Stimulated activated CD8-positive, alpha-beta memory T cell treated with anti-CD3 and anti-CD28 coated beads, Interleukin-12 subunit alpha, Interleukin-12 subunit beta, amount 100 ng/mL, for 4 hours (primary cell): ENCODE measurements around the gene SLC8A2.
"Not testable (repeated sequence)": the region's sequence is repeated elsewhere in the genome, so short reads cannot be mapped to it uniquely, and the experiment has no call there.

Experiments
- DNase-seq: peaks from one replicate; pipeline ENCODE4 v3.0.0-alpha.2; 2020; ENCODE audit warnings: low read depth

SLC8A2 gene

DNA sequence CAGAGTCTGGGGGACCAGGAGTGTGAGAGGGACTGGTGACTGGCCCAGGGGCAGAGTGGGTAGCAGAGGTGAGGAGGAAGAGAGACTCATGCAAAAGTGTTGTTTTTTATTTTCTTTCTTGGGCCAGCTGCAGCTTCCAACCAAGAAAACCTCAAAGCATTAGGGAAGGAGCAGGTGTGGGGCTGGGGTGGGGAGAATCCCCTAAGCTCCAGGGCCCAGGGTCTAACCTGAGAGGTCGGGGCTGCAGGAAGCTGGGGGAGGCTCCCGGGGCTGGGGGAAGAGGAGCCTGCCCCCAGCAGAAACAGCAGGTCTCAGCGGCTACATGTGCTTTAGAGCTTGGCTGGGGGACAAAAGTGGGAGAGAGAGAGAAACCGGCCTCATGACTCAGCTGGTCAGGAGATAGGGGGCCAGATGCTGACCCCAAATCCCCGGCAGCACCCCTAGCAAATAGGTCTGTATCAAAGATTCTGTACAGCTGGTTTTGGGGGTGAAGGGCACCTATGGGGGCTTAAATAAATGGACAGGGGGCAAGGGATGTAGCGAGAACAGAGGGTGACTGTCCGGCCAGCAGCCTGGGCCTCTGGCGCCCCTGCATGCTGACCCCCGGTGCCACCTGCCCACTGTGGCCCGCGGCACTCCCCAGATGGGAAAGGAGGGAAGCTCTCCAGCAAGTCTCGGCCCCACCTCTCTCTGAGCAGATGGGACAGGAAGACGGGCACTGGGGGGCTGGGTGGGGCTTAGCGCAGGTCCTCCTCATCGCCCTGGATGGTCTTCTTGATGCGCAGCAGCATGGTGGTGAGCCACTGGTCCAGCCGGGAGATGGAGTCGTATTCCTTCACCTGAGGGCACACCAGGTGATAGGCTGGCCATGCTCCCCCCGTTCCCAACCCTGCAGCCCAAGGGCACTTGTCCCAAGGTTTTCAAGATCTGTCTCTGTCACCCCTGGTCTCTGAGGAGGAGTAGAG lies 16.1 kb upstream of the SLC8A2 start:
- DNase-seq = no peak

DNA sequence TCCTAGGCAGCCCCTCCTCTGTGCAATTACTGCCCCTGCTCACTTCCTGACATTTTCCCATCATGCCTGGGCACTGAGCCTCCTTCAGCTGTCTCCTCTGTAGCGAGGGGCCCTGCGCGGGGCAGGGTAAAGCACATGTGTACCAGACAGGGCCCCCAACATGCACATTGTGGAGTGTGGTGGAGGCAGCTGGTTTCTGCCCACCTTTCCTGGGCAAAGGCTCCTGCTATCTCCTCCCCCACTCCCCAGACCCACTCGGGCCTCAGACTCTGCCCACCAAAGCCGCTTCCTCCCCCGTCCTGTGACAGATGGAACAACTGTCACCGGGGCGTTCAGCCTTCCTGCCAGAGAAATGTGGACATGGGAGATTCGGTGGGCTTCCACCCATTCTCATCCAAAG lies 15.2 kb upstream of the SLC8A2 start:
- no peak for DNase-seq

DNA sequence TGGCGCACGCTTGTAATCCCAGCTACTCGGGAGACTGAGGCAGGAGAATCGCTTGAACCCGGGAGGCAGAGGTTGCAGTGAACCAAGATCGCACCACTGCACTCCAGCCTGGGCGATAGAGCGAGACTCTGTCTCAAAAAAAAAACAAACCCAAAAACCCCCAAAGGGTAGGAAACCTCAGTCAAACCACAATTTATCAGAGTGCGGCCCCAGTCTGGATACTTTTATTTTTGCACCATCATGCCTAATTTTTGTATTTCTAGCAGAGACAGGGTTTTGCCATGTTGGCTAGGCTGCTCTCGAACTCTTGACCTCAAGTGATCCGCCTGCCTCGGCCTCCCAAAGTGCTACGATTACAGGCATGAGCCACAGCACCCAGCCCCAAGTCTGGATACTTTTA lies 14.5 kb upstream of the SLC8A2 start:
- not testable (repeated sequence) for DNase-seq

DNA sequence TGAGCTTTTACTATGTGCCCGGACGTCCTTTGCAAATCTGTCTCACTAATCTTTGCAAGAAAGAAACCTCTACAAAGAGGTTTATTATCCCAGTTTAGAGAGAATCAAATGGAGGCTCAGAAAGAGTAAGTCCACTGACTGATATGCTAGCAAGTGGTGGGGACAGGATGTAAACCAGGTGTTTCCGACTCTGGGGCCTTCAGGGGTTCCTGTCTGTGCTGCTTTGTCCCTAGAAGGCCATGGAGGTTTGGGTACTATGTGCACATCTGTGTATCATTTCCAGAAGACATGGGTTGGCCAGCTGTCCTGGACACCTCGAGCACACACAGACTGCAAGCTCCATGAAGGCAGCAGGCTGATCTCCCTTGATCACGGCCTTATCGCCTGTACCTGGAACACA lies 13.5 kb upstream of the SLC8A2 start:
- no peak for DNase-seq

DNA sequence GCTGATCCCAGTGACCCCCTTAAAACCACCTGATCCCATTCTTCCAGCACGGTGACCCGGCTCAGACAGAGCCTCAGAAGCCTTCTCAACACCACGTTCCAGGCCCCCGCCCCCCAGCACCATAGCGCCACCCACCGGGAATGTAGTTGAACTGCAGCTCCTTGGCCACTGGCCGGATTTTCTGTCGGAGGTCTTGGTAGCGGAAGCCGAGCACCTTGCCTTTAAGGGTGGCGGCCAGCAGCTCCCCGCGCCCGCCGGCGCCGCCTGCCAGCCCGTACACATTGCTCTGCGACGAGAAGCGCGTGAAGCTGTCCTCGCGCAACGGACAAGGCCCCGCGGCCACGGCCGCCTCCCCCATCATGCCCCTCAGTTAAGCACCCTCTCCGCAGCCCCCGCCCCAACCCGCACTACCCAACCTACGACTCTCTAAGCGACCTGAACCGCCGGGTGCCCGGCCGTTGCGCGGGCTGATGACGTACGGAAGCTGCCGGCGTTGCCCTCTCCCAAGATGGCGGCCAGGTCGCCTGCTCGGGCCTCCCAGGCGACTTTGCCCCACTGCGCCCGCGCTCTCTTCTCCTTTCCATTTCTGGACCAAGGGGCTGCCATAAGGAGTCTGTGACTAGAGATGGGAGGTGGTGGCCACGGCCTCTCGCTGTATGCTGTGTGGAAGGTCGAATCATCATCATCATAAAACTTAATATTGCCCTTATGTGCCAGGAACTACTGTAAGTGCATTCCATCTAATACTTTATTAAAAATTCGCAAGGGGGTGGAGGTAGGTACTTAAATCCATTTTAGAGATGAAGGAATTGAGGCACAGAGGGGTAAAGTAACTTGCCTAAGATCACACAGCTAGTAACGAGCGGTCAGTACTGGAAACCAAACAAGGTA lies 12.4 kb upstream of the SLC8A2 start, which contains the start of gene KPTN:
TSS of gene KPTN (minus strand) at position 420 of the 891 bp plus-strand sequence. CDS start at position 361, 59 bp downstream.
- DNase-seq = peak; percentile 82

DNA sequence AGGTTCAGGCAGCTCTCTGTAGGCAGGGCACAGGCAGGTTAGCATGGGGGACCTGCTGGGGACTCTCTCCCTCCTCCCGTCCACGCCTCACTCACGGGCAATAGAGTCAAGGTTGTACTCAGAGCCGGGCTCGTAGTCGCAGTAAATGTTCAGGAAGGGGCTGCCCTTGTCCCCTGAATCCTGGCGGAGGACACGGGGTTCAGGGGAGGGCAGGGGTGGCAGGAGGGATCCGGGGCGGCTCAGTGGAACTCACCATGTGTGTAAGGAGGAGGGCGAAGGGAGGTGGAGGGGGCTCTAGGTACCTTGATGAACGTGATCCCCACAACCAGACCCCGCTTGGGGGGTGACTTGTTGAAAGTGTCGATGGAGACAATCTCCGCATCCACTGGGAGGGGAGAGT lies 11.5 kb upstream of the SLC8A2 start:
- DNase-seq = no peak

DNA sequence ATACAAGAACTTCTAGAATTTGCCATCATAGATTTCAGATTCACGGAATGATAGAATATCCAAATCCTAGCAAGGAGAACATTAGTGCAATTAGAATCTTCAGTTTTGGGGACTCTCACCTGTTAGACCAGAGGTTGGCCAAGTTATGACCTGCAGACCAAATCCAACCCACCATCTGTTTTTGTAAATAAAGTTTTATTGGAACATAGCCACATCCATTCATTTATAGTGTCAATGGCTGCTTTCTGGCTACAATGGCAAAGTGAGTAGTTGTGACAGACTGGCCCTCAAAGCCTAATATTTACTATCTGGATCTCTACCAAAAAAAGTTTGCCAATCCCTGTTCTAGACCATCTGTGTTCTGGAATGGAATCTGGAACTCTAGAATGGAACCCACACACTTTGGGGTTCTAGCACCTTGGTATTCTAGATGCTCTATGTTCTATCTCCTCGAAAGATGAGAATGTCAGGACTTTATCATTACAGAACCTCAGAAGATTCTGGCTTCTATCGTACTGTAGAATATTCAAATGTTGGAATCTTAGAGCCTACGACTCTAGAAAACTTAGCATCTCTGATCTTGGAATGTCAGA lies 9.9 kb upstream of the SLC8A2 start:
- no peak for DNase-seq

DNA sequence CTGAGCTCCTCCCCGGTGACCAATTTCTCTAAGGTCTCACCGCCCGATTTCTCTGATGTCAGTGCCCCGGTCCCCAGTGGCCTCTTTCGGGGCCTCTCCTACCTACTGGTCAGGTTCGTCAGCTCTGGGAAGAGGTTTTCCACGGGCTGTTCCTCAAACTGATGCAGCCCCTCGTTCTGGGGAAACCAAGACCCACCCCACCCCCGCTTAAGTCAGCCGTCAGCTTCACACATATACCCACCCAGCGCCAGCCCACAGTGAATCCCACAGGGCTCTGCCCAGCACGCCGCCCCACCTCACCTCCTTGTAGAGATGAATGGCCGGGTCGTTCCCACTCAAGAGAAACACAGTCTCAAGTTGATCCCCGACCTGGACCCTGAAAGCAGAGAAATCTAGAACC lies 9.0 kb upstream of the SLC8A2 start:
- DNase-seq = no peak

DNA sequence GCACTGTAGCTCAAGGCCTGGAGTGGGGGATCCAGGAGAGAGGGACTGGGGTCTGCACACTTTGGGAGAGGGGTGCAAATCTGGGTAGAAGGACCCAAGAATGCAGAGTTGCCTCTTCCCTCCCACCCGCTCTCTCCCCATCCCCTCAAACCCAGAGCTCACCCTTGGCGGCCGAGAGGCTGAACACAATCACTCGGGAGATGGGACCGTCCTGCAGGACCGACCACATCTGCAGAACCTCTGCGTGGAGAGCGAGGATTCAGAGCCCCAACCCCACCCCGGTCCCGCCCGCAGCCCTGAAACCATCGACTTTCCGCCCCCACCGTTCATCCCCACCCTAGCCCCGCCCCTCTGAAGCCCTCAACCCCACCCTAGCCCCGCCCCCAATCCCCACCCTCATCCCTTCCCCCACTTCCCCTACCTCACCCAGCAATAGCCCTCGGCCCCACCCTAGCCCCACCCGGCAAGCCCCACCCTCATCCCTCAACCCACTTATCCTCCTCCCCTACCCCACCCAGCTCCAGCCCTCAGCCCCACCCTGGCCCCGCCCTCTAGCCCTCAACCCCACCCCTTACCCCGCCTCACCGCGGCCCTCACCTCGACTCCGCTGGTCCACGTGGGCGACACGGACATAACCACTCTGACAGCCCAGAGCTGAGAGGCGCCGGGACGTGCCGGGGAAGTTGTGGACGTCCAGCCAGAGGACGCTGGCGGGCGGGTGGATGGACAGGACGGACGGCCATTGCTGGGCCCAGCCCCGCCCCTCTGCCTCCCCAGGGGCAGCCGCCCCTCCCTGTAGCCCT lies 8.2 kb upstream of the SLC8A2 start:
- DNase-seq = no peak

DNA sequence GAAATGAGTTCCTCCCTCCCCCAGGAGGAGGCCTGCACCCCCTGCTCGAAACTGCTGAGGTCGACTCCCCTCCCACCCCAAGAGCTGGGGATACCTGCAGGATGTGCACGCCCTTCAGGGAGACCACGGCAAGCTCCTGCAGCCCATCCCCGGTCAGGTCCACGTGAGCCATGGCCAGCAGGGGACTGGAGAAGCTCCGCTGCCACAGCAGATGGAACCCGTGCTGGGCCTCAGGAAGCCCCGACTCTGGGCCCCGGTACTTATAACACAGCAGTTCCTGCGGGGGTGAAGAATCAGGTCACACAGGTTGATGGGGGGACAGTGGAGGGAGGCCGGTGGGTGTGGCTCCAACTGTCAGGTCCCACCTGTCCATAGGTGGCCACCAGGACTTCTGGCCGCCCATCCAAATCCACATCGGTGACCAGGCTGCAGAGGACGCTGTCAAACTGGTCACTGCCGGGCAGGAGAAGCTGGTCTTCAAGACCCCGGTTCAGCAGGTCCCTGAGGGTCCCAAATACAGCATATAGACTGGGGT lies 4.8 kb upstream of the SLC8A2 start:
- DNase-seq = no peak

DNA sequence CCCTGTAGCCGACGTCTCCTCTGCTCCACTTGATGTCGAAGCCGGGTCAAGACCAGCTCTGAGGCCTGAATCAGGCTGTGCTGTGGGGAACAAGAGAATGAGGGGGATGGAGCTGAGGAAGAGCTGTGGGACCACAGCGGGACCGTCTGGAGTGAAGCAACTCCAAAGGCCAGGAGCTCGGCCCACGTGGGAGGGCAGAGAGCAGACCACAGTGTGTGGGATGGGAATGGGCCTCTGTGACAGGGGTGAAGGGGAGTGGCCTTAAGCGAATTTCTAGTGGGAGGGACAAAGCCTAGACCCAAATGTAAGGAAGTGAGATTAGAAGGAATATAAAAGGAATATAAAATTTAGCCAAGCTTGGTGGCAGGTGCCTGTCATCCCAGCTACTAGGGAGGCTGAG lies 3.8 kb upstream of the SLC8A2 start:
- DNase-seq = no peak

DNA sequence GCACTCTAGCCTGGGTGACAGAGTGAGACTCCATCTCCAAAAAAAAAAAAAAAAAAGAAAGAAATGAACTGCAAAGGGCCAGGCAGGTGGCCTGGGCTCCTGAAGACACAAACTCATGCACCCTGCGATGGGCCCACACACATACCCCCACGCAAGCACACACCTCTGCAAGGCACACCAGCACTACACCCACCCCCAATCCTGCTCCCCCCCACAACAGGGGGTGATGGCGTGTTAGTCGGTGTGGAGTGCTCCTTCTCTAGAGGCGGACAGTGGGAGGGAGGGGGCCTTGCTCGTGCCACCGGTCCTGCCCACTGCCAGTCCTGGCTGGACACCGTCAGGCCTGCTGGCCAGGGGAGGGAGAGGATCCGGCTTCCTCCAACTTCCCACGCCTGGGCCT lies 1.6 kb upstream of the SLC8A2 start:
- no peak for DNase-seq

DNA sequence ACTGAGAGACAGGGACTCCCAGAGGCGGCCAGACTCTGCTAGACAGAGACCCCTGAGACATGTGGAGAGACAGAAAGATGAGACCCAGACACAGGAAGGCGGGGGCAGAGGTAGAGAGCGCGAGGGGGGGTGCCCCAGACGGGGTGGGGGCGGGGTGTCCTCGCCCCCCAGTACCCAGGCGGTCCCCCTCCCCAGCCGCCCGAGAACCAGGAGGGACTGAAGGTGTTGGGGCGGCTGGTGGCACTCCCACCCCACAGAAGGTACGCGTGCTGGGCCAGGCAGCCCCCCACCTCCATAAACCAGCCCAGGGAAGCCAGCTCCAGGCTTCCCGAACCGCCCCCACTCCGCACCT lies 336 bp downstream of the SLC8A2 start:
- DNase-seq = no peak

DNA sequence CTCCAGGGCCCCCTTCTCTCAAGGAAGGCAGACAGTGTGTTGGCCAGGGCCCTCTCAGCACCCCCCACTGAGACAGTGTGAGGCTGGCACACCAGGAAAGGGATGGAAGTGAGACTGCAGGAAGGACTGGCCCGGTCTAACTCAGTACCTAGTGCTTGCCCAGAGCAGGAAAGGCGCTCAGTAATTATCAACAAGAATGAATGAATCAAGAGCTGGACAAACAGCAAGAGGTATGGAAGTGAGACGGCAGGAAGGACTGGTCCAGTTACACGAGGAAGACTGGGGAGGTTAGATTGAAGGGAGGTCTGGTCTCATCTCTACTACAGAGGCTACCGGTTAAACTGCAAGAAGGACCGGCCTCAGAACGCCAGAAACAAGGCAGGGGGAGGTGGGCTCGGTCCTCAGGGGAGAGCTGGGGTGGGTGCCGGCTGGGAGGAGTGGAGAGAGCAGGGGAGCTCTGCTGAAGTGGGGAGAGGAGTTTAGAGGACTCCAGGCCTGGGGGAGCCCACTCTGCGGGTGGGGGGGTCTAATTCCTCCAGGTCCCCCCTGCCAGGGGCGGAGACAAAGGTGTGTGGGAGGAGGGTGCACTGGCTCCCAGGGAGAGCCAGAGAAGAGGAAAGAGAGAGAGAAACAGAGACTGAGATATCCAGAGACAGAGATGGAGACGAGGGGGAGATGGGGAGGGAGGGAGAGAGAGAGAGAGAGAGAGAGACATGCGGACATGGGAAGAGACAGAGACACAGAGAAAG lies 1.1 kb downstream of the SLC8A2 start:
- DNase-seq = no peak

DNA sequence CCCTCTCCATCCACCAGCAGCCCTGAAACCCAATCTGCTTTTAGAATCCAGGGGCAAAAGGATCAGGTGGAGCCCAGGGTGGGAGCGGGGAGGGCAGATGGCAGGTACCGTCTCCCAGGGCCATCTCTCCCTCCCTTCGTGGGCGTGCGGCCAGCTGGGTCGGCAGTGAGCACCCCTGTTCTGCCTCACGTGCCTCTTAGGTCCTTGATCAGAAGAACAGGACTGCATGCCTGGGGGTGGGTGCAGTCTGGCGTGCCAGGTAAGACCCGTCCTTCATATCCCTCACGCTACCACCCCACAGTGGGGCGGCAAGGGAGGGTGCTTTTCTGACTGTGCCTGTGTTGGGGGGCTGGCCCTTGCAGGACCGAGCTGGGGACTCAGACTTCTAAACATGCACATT lies 2.0 kb downstream of the SLC8A2 start:
- no peak for DNase-seq

DNA sequence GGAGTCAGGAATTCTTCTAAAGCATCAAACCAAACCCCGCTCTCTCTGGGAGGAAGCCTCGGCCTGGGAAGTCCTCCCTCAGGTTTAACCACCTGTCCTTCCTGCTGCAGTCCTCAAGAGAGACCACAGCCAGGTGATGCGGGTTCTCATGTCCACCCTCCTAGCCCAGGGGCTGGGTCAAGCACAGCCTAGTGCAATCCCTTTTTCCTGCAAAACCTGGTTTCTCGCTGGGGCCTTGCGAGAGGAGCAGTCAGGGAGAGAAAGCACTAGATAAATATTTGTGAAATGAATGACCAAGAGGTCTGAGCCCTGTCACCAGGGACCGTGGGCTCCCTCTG lies 2.4 kb downstream of the SLC8A2 start:
- DNase-seq = no peak

DNA sequence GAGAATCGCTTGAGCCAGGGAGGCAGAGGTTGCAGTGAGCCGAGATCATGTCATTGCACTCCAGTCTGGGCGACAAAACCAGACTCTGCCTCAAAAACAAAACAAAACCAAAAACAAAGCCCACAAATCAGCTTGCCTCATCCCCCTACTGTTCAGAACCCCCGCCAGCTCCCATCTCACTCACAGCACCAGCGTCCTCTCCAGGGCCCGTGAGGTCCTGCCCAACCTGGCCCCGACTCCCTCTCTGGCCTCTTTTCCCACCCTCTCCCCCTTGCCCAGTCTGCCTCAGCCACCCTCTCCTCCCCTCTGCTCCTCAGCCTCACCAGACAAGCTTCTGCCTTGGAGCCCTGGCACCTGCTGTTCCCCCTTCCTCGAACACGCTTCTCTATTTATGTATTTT lies 3.8 kb downstream of the SLC8A2 start:
- no peak for DNase-seq

DNA sequence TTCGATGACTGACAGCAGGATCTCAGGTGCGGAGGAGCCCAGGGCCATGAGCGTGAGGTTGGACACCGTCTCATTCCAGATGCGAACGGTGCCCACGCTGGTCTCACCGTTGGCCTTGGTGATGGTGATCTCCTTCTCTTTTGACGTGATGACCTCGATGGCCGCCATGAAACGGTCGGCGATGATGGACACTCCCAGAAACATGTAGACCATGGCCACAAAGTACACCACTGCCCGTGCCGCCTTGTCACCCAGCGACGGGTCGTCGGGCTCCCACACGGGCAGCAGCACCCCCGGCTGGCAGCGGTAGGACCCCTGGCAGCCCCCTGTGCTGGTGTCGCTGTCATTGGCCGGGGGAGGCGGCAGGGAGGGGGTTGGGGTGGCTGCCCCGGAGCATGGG lies 5.7 kb downstream of the SLC8A2 start:
- no peak for DNase-seq

DNA sequence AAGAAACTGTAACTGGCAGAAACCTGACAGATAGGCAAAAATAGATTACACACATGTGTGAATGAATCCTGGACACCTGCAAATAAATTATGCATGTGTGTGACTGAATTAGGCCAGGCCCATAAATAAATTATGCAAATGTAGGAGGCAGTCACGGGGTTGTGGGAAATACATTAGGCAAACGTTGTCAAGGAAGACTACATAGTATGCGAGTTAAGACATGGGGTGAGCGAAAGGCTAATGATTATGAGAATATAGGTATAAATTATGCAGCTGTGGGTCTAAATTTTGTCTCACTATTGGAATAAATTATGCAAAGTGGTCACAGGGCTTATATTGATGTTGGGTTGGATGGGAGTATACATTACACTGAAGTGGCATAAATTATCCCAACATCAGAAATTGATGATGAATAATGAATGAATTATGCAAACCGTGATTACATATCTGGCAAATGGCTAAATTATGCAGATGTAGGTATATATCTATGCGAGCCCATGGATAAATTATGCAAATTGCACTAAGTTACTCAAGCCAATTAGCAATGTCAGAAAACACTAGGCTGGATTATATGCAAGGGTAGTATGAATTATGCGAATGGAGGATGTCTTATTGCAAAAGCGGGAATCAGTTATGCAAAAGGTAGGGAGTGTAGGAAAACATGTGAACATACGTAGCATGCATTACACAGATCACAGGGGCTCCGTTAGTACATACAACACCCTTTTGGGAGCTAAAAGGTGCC lies 6.8 kb downstream of the SLC8A2 start:
- no peak for DNase-seq

DNA sequence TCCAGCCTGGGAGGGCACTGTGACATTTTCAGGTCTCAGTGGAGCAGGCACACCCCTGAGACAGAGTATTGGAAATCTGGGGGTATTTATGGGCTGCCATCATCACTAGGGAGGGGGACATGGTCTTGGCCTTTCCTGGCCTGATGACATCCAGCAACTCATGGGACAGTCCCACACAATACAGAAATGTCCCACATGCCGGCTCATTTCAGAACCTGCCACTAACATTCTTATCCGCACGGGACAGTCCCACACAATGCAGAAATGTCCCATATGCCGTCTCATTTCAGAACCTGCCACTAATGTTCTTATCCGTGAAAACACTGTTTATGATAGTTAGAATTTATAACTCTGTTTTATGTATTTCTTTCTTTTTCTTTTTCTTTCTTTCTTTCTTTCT lies 9.8 kb downstream of the SLC8A2 start:
- no peak for DNase-seq
